Kidney (tissue), 14 donors: ENCODE measurements around the gene TGFBR3. TPM values are rescaled to one million over a fixed set of nuclear protein-coding genes. Genes with fewer than 3 reads are reported as not detected.

ENCODE experiments used
- DNase-seq, 5 donors: peaks; one replicate each; pipeline ENCODE4 v3.0.0-alpha.2; 2013 to 2020
- FAIRE-seq: peaks from 2 replicates; lab custom pipeline; 2012; peaks lifted over from hg19 to GRCh38; lab: Jason Lieb, UNC
- H3K27ac ChIP-seq, 2 donors: one replicate each; pipeline ENCODE4 v1.7.0; 2013; ENCODE audit warnings: low read depth in 2 of 2, low read length in 2 of 2, inconsistent platforms in 1 of 2
- H3K27me3 ChIP-seq: one replicate; pipeline ENCODE4 v1.7.1; 2013; ENCODE audit warnings: low read length, inconsistent platforms; ENCODE audit not compliant: control insufficient read depth, insufficient read depth
- H3K36me3 ChIP-seq, 3 donors: one replicate each; pipeline versions ENCODE4 v1.7.0 to v1.7.1; 2013; ENCODE audit warnings: low read length in 3 of 3, control low read depth in 1 of 3, inconsistent platforms in 1 of 3; ENCODE audit not compliant: insufficient read depth in 3 of 3, control insufficient read depth in 2 of 3
- H3K4me1 ChIP-seq, 3 donors: one replicate each; pipeline versions ENCODE4 v1.7.0 to v1.7.1; 2013; ENCODE audit warnings: low read length in 3 of 3, inconsistent platforms in 1 of 3, low read depth in 1 of 3; ENCODE audit not compliant: control insufficient read depth in 2 of 3, insufficient read depth in 2 of 3
- H3K4me3 ChIP-seq, 3 donors: one replicate each; pipeline versions ENCODE4 v1.7.0 to v1.8.1; 2013; ENCODE audit warnings: low read length in 3 of 3, control low read depth in 1 of 3, inconsistent platforms in 1 of 3
- H3K9ac ChIP-seq, 3 donors: one replicate each; pipeline versions ENCODE4 v1.7.0 to v1.7.1; 2013; ENCODE audit warnings: low read length in 3 of 3, control low read depth in 1 of 3, inconsistent platforms in 1 of 3
- H3K9me3 ChIP-seq, 3 donors: one replicate each; pipeline versions ENCODE4 v1.7.0 to v1.7.1; 2013; ENCODE audit warnings: low read length in 3 of 3, control low read depth in 1 of 3, inconsistent platforms in 1 of 3; ENCODE audit not compliant: control insufficient read depth in 2 of 3, insufficient read depth in 1 of 3
- intact Hi-C: fragments of 100-400 bp; cut with DNase I; formaldehyde crosslinking; loops from one replicate; pipeline ENCODE4 v1.11.1; 2022
- polyA plus RNA-seq: library from polyadenylated mRNA; stranded (reverse); fragments of 350-450 nt; fragmentation: Illumina TruSeq; extraction: RNeasy Lipid Tissue Mini Kit (QIAGEN cat#74804); gene quantifications from one replicate; pipeline ENCODE4 v1.2.3, GENCODE V29; 2014; ENCODE audit warnings: low read depth, low replicate concordance; ENCODE audit not compliant: insufficient read depth
- total RNA-seq: library from RNA; stranded (reverse); fragmentation: NEBNext Ultra II Directional; extraction: Animal tissue kit (Norgen Biotek cat#: 25700); gene quantifications from one replicate; pipeline ENCODE4 v1.2.1, GENCODE V29; 2021
- TF ChIP-seq, protein P1 (sequence below): IDR thresholded peaks from 3 replicates; pipeline ENCODE4 v1.5.1; 2012; ENCODE audit warnings: mild to moderate bottlenecking, moderate library complexity, borderline replicate concordance; ENCODE audit not compliant: insufficient read depth; ENCODE audit errors: extremely low read depth
- donor health status: control.
- donor health status: control.
- donor health status: control.
- donor health status: control.
- donor health status: control.
- donor health status: DM: yes; HTN: yes; CAD: no.
- donor health status: Normal renal cell carcinoma (clear cell type).

Gene TGFBR3
- total and polyA plus RNA-seq, 2 donors from 2014 or later: 15.8 to 57.9 TPM

DNA sequence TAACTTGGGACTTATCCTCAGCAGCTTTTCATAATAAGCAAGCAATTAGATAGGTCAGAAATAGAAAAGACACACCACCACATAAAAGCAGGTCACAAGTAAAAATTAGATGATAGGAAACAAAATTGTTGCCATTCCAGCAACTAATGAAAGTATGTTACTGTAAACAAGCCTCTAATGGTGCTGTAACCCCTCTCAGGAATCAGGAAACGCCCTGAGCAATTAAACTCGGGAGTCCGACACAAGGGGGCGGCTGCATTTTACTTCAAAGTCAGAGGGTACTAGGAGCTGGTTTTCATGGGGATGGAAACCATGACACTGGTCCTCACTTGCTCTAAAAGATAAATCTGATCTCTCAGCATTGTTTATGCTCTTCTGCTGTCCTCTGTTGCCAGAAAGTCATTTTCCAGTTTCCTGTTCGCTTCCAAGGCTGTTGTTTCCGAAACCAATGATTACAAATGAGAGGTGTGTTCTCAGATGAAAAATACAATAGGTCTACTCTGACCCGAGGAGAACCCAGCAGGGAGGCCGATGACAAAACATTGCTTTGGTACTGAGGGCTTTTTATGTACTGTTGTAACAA, 93.4 kb downstream of the TGFBR3 start:
- intact Hi-C loops: no loop called here
- no peaks in the 10 kb centered on the region for H3K9me3 ChIP-seq
- DNase-seq (peak in 2 of 5 donors; percentile 68 to 86), FAIRE-seq (no peak)
- no peak overlapping the region for H3K4me3 ChIP-seq
- TF ChIP-seq, protein P1, sequence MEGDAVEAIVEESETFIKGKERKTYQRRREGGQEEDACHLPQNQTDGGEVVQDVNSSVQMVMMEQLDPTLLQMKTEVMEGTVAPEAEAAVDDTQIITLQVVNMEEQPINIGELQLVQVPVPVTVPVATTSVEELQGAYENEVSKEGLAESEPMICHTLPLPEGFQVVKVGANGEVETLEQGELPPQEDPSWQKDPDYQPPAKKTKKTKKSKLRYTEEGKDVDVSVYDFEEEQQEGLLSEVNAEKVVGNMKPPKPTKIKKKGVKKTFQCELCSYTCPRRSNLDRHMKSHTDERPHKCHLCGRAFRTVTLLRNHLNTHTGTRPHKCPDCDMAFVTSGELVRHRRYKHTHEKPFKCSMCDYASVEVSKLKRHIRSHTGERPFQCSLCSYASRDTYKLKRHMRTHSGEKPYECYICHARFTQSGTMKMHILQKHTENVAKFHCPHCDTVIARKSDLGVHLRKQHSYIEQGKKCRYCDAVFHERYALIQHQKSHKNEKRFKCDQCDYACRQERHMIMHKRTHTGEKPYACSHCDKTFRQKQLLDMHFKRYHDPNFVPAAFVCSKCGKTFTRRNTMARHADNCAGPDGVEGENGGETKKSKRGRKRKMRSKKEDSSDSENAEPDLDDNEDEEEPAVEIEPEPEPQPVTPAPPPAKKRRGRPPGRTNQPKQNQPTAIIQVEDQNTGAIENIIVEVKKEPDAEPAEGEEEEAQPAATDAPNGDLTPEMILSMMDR: no peak
- no peak overlapping the region for H3K9ac ChIP-seq
- peak overlapping the region in 1 of 2 donors; percentile 57 for H3K27ac ChIP-seq
- H3K36me3 ChIP-seq: no peaks in the 10 kb centered on the region
- no peaks in the 10 kb centered on the region for H3K27me3 ChIP-seq
- peaks cover 19 to 37% (median 30%) of the 10 kb centered on the region in 3 donors for H3K4me1 ChIP-seq

DNA sequence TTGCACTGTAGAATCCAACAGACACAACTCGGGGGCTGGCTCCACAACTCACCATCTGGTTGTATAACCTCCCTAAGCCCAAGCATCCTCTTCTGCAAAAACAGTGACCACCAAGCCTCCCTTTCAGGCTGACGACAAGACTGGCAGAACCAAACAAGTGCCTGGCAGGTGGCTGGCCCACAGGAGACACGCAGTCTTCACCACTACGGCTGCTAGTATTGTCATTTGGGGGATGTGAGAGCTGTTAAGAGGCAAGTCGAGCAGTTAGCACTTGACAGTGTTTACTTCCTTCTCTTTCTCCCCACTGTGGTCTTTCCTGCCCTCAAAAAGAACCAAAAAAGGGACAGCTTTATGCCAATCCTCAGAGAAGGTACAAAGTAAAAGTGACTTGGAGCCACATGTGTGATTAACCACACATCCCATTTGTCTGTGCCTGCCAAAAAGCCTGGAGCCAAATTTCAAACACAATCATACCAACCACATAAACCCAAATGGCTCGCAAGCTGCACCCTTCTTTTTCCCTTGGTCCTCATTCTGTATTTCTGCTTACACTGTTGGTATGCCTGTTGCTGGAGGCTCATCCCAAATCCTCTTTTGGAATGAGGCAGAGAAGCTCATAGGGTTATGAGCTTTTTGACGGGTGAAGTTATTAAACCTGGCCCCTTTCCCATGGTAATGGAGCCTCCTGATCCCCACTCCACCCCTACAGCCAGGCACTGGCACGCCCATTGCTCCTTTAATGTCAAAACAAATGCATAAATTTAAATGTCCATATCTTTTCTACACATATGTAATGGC, 94.1 kb downstream of the TGFBR3 start:
- intact Hi-C loops: no loop called here
- Histone ChIP-seq H3K36me3 (no peaks in the 10 kb centered on the region), H3K9ac (no peak overlapping the region), H3K27ac (peak overlapping the region; percentile 7 to 57), H3K9me3 (no peaks in the 10 kb centered on the region), H3K4me1 (peaks cover 19 to 37% (median 30%) of the 10 kb centered on the region in 3 donors), H3K27me3 (no peaks in the 10 kb centered on the region), H3K4me3 (peak overlapping the region in 1 of 3 donors; percentile 3)
- FAIRE-seq: no peak
- TF ChIP-seq, protein P1: no peak
- no peak for DNase-seq

DNA sequence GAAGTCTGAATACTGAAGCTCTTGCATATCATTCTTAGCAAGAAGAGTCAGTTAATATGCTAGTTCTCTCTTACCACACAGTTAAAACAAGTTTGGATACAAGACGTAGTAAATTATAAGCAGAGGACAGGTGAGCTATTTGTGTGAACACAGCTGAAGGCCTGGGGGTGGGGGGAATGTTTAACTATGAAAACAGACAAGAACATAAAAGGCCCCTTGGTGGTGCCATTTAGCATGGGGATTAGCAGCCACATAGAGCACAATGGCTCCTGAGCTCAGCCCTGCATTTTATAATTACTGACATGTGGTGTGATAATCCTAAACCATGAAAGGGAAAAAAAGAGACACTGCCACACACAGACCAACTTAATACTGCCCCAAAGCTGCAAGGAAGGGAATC, 94.8 kb downstream of the TGFBR3 start:
- peak overlapping the region in 1 of 2 donors; percentile 57 for H3K27ac ChIP-seq
- TF ChIP-seq, protein P1: no peak
- no peak for FAIRE-seq

More for the DNA sequence above, 94.8 kb downstream of the TGFBR3 start:
- Histone ChIP-seq H3K9ac (no peak overlapping the region), H3K27me3 (no peaks in the 10 kb centered on the region), H3K9me3 (no peaks in the 10 kb centered on the region), H3K4me3 (no peak overlapping the region), H3K36me3 (no peaks in the 10 kb centered on the region), H3K4me1 (peaks cover 19 to 37% (median 30%) of the 10 kb centered on the region in 3 donors)
- intact Hi-C loops: no loop called here
- peak in 3 of 5 donors; percentile 37 to 67 (median 53) for DNase-seq
